SU-DHL-6 (cell line): ENCODE measurements around the gene SLC16A10.

Source experiments
- H2AFZ ChIP-seq: fragments of 200-600 bp; sonication (generic); 2 replicates; pipeline ENCODE4 v1.6.1; 2014; ENCODE audit warnings: low read depth, mild to moderate bottlenecking, moderate library complexity, mixed read lengths, antibody characterized with exemption, low read length; ENCODE audit not compliant: severe bottlenecking
- H3F3A ChIP-seq: fragments of 200-600 bp; shearing (Covaris generic); 2 replicates; pipeline ENCODE4 v1.6.0; 2016; ENCODE audit warnings: antibody characterized with exemption, mild to moderate bottlenecking; ENCODE audit not compliant: insufficient read depth
- H3K27ac ChIP-seq: fragments of 200-600 bp; sonication (generic); 2 replicates; pipeline ENCODE4 v1.5.1; 2016; ENCODE audit warnings: low read depth, mild to moderate bottlenecking, low read length, moderate library complexity, mixed read lengths
- H3K27me3 ChIP-seq: fragments of 200-600 bp; sonication (generic), shearing (Covaris generic); 2 replicates; pipeline ENCODE4 v1.6.0; 2014; ENCODE audit warnings: mild to moderate bottlenecking, low read length
- H3K36me3 ChIP-seq: fragments of 200-600 bp; sonication (generic); 2 replicates; pipeline ENCODE4 v1.6.1; 2014; ENCODE audit warnings: mild to moderate bottlenecking, low read length, mixed read lengths
- H3K4me2 ChIP-seq: fragments of 300-600, 200-600 bp; shearing (Covaris generic), sonication (generic); 2 replicates; pipeline ENCODE4 v1.6.0; 2014; ENCODE audit warnings: low read length, low read depth, mild to moderate bottlenecking; ENCODE audit not compliant: poor library complexity, severe bottlenecking
- H3K4me3 ChIP-seq: fragments of 200-600 bp; sonication (generic); 2 replicates; pipeline ENCODE4 v1.5.1; 2014; ENCODE audit warnings: antibody characterized with exemption, low read length, mild to moderate bottlenecking, mixed read lengths; ENCODE audit not compliant: insufficient read depth, poor library complexity, severe bottlenecking
- H3K79me2 ChIP-seq: fragments of 200-600 bp; sonication (generic); 2 replicates; pipeline ENCODE4 v1.6.1; 2014; ENCODE audit warnings: mild to moderate bottlenecking, low read length, moderate library complexity; ENCODE audit not compliant: insufficient read depth
- H3K9ac ChIP-seq: fragments of 200-600 bp; sonication (generic); 2 replicates; pipeline ENCODE4 v1.7.0; 2014; ENCODE audit warnings: mild to moderate bottlenecking, low read length
- H3K9me2 ChIP-seq: fragments of 200-600 bp; sonication (generic); replicated peaks from 2 replicates; pipeline ENCODE4 v1.6.1; 2014; ENCODE audit warnings: low read length; ENCODE audit not compliant: insufficient read depth
- H3K9me3 ChIP-seq: fragments of 200-600 bp; sonication (generic); 2 replicates; pipeline ENCODE4 v1.6.1; 2014; ENCODE audit warnings: low read length, mixed read lengths; ENCODE audit not compliant: insufficient read depth
- H4K20me1 ChIP-seq: fragments of 200-600 bp; sonication (generic); 2 replicates; pipeline ENCODE4 v1.6.1; 2014; ENCODE audit warnings: low read depth, mild to moderate bottlenecking, antibody characterized with exemption, low read length, moderate library complexity, mixed read lengths
- CTCF ChIP-seq: fragments of 200-600 bp; sonication (generic); IDR thresholded peaks from one replicate; pipeline ENCODE4 v1.5.1; 2017; ENCODE audit warnings: antibody characterized with exemption, mild to moderate bottlenecking, low read length, moderate library complexity; ENCODE audit not compliant: insufficient read depth, poor library complexity, severe bottlenecking
- EZH2phosphoT487 ChIP-seq: fragments of 200-600 bp; sonication (generic), shearing (Covaris generic); conservative IDR thresholded peaks from 2 replicates; pipeline ENCODE4 v1.6.1; 2018; ENCODE audit warnings: mild to moderate bottlenecking, antibody characterized with exemption, low read length, moderate library complexity, mixed read lengths

SLC16A10 gene

GRCh38 chr6:111096246-111096645 lies 8.9 kb downstream of the SLC16A10 start:
- Histone ChIP-seq H3K4me2 (peak overlapping the region; percentile 7), H3K9me2 (no peaks in the 10 kb centered on the region), H3F3A (no peaks in the 10 kb centered on the region), H3K9me3 (no peaks in the 10 kb centered on the region), H3K4me3 (no peak overlapping the region), H3K79me2 (no peaks in the 10 kb centered on the region), H3K9ac (no peak overlapping the region), H3K27ac (no peak overlapping the region), H3K36me3 (no peaks in the 10 kb centered on the region), H3K27me3 (no peaks in the 10 kb centered on the region), H2AFZ (no peak overlapping the region), H4K20me1 (no peaks in the 10 kb centered on the region)
- no peak for TF ChIP-seq CTCF
- no peak for TF ChIP-seq EZH2phosphoT487

GRCh38 chr6:111098597-111098996 lies 11.3 kb downstream of the SLC16A10 start:
- H3K9ac ChIP-seq = no peak overlapping the region
- no peak overlapping the region for H3K4me3 ChIP-seq
- H3F3A ChIP-seq = no peaks in the 10 kb centered on the region
- H3K27me3 ChIP-seq = no peaks in the 10 kb centered on the region
- no peaks in the 10 kb centered on the region for H3K9me3 ChIP-seq
- no peak for TF ChIP-seq EZH2phosphoT487
- no peak for TF ChIP-seq CTCF
- no peak overlapping the region for H3K27ac ChIP-seq
- no peaks in the 10 kb centered on the region for H3K9me2 ChIP-seq
- H3K4me2 ChIP-seq = no peak overlapping the region
- no peak overlapping the region for H2AFZ ChIP-seq
- H3K79me2 ChIP-seq = no peaks in the 10 kb centered on the region
- H3K36me3 ChIP-seq = no peaks in the 10 kb centered on the region
- no peaks in the 10 kb centered on the region for H4K20me1 ChIP-seq

- H3K27me3 ChIP-seq = no peaks in the 10 kb centered on the region
Observed at GRCh38 chr6:111101987-111102386, 14.7 kb downstream of the SLC16A10 start.

More at GRCh38 chr6:111101987-111102386, 14.7 kb downstream of the SLC16A10 start:
- TF ChIP-seq EZH2phosphoT487 (no peak), CTCF (no peak)
- Histone ChIP-seq H4K20me1 (no peaks in the 10 kb centered on the region), H3K4me3 (no peak overlapping the region), H3K27ac (no peak overlapping the region), H3K36me3 (no peaks in the 10 kb centered on the region), H3K9ac (no peak overlapping the region), H3K9me2 (no peaks in the 10 kb centered on the region), H3K79me2 (no peaks in the 10 kb centered on the region), H3K9me3 (no peaks in the 10 kb centered on the region), H3F3A (no peaks in the 10 kb centered on the region), H2AFZ (no peak overlapping the region), H3K4me2 (no peak overlapping the region)
